Activated T-cell treated with anti-CD3 and anti-CD28 coated beads, Interleukin-2, amount 50 U/mL, for 72 hours (primary cell): Measurements from ENCODE around the gene FGFR3. TPM values are rescaled to one million over a fixed set of nuclear protein-coding genes. Genes with fewer than 3 reads are reported as not detected.

ENCODE experiments used
- ATAC-seq, 2 donors: fragments of 150-1000 bp; cut with Tn5 transposase; replicated peaks in 1 of 2; 2 replicates each; pipeline ENCODE4 v1.10.0; 2021; ENCODE audit warnings: moderate library complexity in 2 of 2, mild to moderate bottlenecking in 1 of 2
- DNase-seq, 2 donors: peaks; one replicate each; pipeline ENCODE4 v3.0.0; 2021 to 2022; ENCODE audit warnings: mixed read lengths in 1 of 2
- H3K27ac Mint-ChIP-seq: one replicate; pipeline ENCODE4 v1.8.0; 2022; ENCODE audit warnings: mild to moderate bottlenecking, moderate library complexity, mixed read lengths
- H3K27me3 Mint-ChIP-seq: one replicate; pipeline ENCODE4 v1.8.0; 2022; ENCODE audit warnings: low read depth, mixed read lengths
- H3K36me3 Mint-ChIP-seq, 2 donors: one replicate each; pipeline ENCODE4 v1.8.0; 2022; ENCODE audit warnings: mixed read lengths in 2 of 2, mild to moderate bottlenecking in 1 of 2; ENCODE audit not compliant: insufficient read depth in 2 of 2
- H3K4me1 Mint-ChIP-seq: one replicate; pipeline ENCODE4 v1.8.0; 2022; ENCODE audit warnings: low read depth, mixed read lengths
- H3K4me3 Mint-ChIP-seq, 2 donors: one replicate each; pipeline ENCODE4 v1.8.0; 2022; ENCODE audit warnings: mild to moderate bottlenecking in 2 of 2, mixed read lengths in 2 of 2, moderate library complexity in 2 of 2
- H3K9me3 Mint-ChIP-seq, 2 donors: one replicate each; pipeline ENCODE4 v1.8.0; 2022; ENCODE audit warnings: mixed read lengths in 2 of 2
- total RNA-seq, 2 donors: library from RNA; stranded (reverse); gene quantifications; one replicate each; pipeline ENCODE4 v1.2.3, GENCODE V29; 2022

The FGFR3 gene
- total RNA-seq, 2 donors from 2014 or later = 0.36 TPM; not detected in 1

- no peak overlapping the region for H3K27ac Mint-ChIP-seq
- peak overlapping the region in 1 of 2 donors; percentile 40 for H3K4me3 Mint-ChIP-seq
- H3K36me3 Mint-ChIP-seq = no peaks in the 10 kb centered on the region
- no peak for ATAC-seq
- H3K27me3 Mint-ChIP-seq = peaks cover 11% of the 10 kb centered on the region
- no peaks in the 10 kb centered on the region for H3K4me1 Mint-ChIP-seq
- H3K9me3 Mint-ChIP-seq = no peaks in the 10 kb centered on the region
- no peak for DNase-seq
These were observed 798 bp upstream of the FGFR3 start for GRCh38 chr4:1792158-1792831.

DNA sequence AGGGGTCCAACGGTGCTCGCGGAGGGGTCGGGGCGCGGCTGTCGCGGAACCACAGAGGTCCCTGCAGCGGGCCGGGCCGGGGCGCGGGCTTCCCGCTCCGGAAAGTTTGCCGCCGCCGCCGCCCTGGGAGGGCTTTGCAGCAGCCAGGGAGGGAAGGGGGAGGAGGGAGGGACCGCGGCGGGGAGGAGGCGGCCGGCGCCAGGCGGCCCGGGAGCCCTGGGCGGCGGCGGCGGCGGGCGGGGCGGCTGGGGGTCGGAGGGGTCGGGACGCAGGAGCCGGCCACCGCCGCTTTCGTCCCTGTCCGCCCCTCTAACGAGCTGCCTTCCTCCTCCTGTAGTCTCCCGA is 375 bp downstream of the FGFR3 start:
- ATAC-seq = peak; percentile 55 to 59
- Mint-ChIP-seq H3K27ac (no peak overlapping the region), H3K4me3 (no peak overlapping the region), H3K27me3 (peaks cover 11% of the 10 kb centered on the region), H3K36me3 (no peaks in the 10 kb centered on the region), H3K9me3 (no peaks in the 10 kb centered on the region), H3K4me1 (no peaks in the 10 kb centered on the region)
- peak; percentile 37 to 39 for DNase-seq

DNA sequence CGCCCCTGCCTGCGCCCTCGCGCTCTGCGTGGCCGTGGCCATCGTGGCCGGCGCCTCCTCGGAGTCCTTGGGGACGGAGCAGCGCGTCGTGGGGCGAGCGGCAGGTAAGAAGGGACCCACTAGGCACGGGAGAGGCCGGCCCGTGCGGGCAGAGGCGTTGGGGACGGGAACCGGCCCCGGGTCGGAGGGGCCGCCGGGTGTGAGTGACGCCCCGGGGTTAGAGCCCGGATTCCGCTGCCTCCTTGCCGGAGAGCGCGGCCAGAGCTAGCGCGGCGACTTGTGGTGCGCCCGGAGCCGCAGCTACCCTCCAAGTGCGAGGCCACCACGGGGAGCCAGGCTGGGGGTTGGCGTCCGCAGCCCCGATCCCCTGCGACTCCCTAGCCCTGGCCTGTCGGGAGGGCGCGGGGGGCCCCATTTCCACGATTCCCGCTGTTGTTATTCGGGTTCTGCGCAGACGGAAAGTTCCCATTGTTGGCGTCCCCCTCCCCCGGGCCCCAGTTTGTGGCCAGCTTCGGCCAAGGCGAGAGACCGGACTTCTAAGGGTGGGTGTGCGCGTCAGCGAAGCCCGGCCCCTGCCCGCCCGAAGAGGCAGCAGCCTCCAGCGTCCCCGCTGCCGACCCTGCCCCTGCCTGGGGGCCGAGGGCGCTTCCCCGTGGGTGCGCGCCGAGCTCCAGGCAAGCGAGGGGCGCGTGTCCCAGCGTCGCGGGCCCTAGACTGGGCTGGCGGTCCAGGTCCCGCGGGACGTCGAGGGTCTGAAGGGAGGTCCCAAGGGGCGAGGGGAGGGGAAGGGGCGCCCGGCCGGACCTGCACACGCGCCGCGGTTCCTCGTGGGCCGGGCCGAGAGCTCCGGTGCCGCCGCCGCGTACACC is 1.1 kb downstream of the FGFR3 start:
- peaks cover 11% of the 10 kb centered on the region for H3K27me3 Mint-ChIP-seq
- no peaks in the 10 kb centered on the region for H3K4me1 Mint-ChIP-seq
- ATAC-seq = peak in 1 of 2 donors; percentile 1
- H3K9me3 Mint-ChIP-seq = no peaks in the 10 kb centered on the region
- H3K27ac Mint-ChIP-seq = no peak overlapping the region
- H3K36me3 Mint-ChIP-seq = no peaks in the 10 kb centered on the region
- DNase-seq = peak in 1 of 2 donors; percentile 15
- peak overlapping the region; percentile 9 to 17 for H3K4me3 Mint-ChIP-seq

GRCh38 chr4:1794809-1795298 is 1.8 kb downstream of the FGFR3 start:
- no peaks in the 10 kb centered on the region for H3K4me1 Mint-ChIP-seq
- ATAC-seq = no peak
- no peak overlapping the region for H3K27ac Mint-ChIP-seq
- no peaks in the 10 kb centered on the region for H3K36me3 Mint-ChIP-seq
- H3K4me3 Mint-ChIP-seq = peak overlapping the region; percentile 39 to 48
- no peak for DNase-seq
- H3K9me3 Mint-ChIP-seq = no peaks in the 10 kb centered on the region
- H3K27me3 Mint-ChIP-seq = peaks cover 11% of the 10 kb centered on the region

DNA sequence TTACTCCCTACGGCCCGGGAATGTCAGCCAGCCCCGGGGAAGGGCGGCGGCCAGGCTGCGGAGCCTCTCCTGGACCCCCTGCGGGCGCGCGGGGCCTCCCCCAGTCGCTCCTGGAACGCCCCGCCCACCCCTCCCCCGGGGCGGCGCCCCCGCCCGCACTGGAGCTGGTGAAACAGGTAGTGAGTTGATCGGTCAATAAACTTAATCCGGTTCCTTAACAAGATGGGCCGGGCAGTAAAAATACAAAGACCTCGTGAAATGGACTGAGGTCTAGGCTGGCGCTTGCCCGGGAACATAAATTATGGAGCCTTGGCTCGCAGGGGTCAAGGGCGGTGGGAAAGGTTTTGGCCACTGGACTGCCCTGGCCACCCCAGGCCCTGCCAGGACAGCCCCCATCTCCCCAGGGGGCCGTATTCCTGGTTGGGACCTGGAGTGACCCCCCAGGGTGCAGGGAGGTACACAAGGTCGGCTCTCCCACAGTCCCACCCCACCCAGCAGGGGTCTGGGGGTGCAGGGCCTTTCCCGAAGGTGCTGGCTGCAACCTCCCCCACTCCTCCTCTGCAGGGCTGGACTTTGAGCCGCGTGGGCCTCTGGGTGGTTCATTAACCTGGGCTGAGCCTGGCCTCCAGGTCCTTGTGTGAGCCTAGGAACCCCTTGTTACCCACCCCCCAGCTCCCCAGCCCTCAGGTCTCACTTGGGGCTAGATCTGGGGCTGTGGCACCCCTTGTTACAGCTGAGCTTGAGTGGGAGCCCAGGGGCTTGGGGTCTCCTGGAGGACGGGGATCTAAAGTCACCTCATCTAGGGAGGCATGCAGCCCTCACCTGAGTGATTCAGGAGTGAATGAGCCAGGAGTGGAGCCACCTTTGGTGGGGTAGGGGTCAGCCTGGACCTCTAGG is 2.5 kb downstream of the FGFR3 start:
- Mint-ChIP-seq H3K27me3 (peaks cover 11% of the 10 kb centered on the region), H3K36me3 (no peaks in the 10 kb centered on the region), H3K4me1 (no peaks in the 10 kb centered on the region), H3K4me3 (peak overlapping the region in 1 of 2 donors; percentile 10), H3K9me3 (no peaks in the 10 kb centered on the region), H3K27ac (no peak overlapping the region)
- ATAC-seq (no peak), DNase-seq (no peak)

- DNase-seq = no peak
- Mint-ChIP-seq H3K9me3 (no peaks in the 10 kb centered on the region), H3K36me3 (no peaks in the 10 kb centered on the region), H3K27ac (no peak overlapping the region), H3K4me3 (peak overlapping the region in 1 of 2 donors; percentile 54), H3K4me1 (no peaks in the 10 kb centered on the region), H3K27me3 (peaks cover 11% of the 10 kb centered on the region)
- ATAC-seq = no peak
These were observed 3.6 kb downstream of the FGFR3 start for GRCh38 chr4:1796486-1797204.

DNA sequence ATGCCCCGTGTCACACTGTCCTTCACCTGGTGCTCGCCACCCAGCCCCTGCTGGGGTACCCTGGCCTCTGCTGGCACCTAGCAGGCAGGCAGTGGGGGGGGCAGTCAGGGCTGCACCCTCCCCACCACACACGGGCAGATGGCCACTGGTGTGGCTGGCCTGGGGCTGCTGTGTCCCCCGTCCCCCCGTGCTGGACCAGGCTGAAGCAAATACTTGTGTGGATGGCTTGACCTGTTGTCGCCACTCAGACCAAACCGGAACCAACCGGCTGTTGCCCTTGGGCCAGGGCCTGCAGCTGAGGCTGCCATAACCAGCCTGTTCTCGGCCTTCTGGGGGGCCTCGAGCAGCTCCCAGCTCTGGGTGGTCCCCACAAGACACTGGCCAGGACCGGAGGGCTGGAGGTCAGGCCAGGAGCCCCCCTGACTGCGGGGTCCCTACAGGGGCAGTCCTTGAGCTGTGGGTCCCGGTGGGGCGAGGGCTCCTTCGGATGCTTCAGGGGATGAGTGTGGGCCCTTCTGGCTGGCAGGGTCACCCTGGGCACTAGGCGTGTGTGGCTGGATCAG is 4.3 kb downstream of the FGFR3 start:
- no peak overlapping the region for H3K4me3 Mint-ChIP-seq
- no peak for DNase-seq
- ATAC-seq = no peak
- no peaks in the 10 kb centered on the region for H3K4me1 Mint-ChIP-seq
- H3K27me3 Mint-ChIP-seq = peaks cover 11% of the 10 kb centered on the region
- H3K36me3 Mint-ChIP-seq = no peaks in the 10 kb centered on the region
- no peak overlapping the region for H3K27ac Mint-ChIP-seq
- H3K9me3 Mint-ChIP-seq = no peaks in the 10 kb centered on the region

- Mint-ChIP-seq H3K9me3 (no peaks in the 10 kb centered on the region), H3K4me1 (no peaks in the 10 kb centered on the region), H3K27ac (no peak overlapping the region), H3K4me3 (no peak overlapping the region), H3K36me3 (no peaks in the 10 kb centered on the region), H3K27me3 (peaks cover 11% of the 10 kb centered on the region)
- no peak for DNase-seq
- ATAC-seq = no peak
These were observed 4.9 kb downstream of the FGFR3 start for GRCh38 chr4:1797861-1798579.

DNA sequence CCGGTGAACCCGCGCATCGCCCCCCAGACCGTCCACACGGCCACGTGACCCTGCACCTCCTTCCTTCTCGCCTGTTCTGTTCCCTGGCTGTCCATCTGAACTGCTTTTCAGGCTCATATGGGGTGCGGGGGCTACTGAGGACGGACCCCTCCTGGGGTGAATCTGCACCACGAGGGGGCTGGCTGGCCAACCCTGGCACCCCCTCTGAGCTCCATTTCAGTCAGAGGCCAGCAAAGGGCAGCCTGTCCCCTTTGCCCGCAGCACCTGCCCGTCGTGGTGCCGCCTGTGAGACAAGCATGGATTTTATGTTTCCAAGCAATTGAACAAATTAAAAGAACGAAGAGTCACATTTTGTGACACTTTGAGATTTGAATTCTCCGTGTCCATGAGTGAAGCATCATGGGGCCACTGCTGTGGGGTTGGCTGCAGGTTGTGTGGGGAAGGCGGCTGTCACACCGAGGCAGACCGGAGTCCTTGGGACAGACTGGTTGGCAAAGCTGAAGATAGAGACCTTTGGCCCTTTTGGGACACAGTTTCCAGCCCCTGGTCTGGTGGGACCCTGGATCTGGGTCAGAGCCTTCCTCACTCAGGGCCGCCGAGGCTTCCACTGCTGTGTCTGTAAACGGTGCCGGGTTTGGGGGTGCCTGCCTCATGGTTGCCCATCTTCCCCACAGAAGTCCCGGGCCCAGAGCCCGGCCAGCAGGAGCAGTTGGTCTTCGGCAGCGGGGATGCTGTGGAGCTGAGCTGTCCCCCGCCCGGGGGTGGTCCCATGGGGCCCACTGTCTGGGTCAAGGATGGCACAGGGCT is 5.7 kb downstream of the FGFR3 start:
- H3K27ac Mint-ChIP-seq = no peak overlapping the region
- no peak for ATAC-seq

DNA sequence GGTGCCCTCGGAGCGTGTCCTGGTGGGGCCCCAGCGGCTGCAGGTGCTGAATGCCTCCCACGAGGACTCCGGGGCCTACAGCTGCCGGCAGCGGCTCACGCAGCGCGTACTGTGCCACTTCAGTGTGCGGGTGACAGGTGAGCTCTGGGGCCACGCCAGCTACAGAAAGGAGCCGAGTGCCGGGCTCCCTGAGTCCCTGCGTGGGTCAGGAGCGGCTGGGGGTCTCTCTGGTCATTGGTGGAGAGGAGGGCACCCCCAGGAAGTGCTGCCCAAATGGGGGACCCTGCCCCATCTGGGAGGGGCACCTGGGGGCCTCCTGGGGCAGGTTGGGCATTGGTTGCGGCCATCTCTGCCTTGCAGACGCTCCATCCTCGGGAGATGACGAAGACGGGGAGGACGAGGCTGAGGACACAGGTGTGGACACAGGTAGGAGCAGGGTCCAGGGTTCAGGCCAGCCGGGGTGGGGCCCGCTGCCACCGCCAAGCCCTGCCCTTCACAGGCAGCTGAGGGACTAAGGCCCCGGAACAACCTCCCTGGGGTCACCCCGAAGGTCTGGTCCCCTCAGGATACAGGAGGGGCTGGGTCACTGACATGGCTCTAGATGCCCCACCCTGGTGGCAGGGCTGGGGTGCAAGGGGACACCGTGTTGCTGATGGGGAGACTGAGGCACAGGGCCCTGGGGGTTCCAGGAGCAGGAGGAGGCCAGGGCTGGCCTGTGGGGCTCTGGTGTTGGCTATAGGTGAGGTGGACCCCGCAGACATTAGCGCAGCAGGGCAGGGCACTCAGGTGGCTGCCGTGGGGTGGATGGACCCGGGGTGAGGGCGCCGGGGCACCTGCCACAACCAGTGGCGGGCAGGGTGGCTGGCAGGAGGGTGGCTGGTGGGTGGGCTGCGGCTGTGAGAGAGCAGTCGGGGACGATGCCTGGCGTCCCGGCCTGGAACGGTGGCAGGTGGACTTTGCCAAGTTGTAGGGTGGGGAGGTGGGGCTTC is 6.6 kb downstream of the FGFR3 start:
- Mint-ChIP-seq H3K4me1 (no peaks in the 10 kb centered on the region), H3K4me3 (no peak overlapping the region), H3K27ac (no peak overlapping the region), H3K9me3 (no peaks in the 10 kb centered on the region), H3K27me3 (peaks cover 11% of the 10 kb centered on the region), H3K36me3 (no peaks in the 10 kb centered on the region)
- DNase-seq (no peak), ATAC-seq (no peak)

More for the DNA sequence above, 5.7 kb downstream of the FGFR3 start:
- H3K4me3 Mint-ChIP-seq = no peak overlapping the region
- peaks cover 11% of the 10 kb centered on the region for H3K27me3 Mint-ChIP-seq
- no peaks in the 10 kb centered on the region for H3K4me1 Mint-ChIP-seq
- no peak for DNase-seq
- no peaks in the 10 kb centered on the region for H3K36me3 Mint-ChIP-seq
- H3K9me3 Mint-ChIP-seq = no peaks in the 10 kb centered on the region
